22Rv1 (cell line): ENCODE data around the gene B3GAT2.

Source experiments
- CTCF ChIP-seq: fragments of 450-650 bp; IDR thresholded peaks from 2 replicates; pipeline ENCODE4 v1.5.1; 2017; ENCODE audit warnings: mild to moderate bottlenecking
- ZFX ChIP-seq: fragments of 450-650 bp; IDR thresholded peaks from 2 replicates; pipeline ENCODE4 v1.6.1; 2017; ENCODE audit warnings: antibody characterized with exemption, borderline replicate concordance

GRCh38 chr6:70997379-70997778 is 40.5 kb upstream of the B3GAT2 start:
- TF ChIP-seq CTCF (no peak), ZFX (no peak)
